ENCODE measurements around the gene AS3MT. TPM values are rescaled to one million over a fixed set of nuclear protein-coding genes. Genes with fewer than 3 reads are reported as not detected.

The AS3MT gene
- total and polyA plus RNA-seq, 10 of the 15 experiments (the other 5 are each of a cell fraction or from before 2014, with no cell fraction given), result 0.11 to 1.0 (median 0.39) TPM; not detected in 2

DNA sequence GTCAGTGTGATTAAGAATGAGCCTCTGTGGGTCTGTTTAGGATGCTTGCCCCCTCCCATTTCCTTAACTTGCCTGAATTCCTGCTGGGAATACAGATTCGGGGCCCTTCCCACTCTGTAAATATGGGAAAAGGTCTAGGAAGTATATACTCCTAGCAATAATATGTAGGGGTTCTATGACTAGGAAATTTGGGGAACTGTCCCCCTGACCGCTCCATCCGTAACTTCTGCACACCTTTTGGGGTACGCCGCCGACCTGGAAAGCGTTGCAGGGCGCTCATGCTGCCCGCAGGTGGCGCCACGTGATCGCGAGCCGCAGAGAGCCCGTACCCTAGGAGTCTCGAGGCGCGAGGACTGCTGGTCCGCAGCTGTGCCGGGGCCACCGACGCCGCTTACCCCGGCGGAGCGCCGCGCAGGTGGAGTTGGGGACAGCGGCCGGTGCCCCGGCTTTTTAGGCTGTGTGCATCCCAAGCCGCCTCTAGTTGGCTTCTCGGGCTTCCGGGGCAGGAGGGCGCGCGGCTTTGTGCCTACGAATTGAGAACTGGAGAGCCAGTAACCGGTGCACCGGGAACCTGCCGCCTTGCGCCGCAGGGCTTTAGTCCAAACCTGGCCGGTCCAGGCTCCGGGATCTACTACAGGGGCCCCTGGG lies 48.2 kb downstream of the AS3MT start (continued):
- TF ChIP-seq, protein P1, sequence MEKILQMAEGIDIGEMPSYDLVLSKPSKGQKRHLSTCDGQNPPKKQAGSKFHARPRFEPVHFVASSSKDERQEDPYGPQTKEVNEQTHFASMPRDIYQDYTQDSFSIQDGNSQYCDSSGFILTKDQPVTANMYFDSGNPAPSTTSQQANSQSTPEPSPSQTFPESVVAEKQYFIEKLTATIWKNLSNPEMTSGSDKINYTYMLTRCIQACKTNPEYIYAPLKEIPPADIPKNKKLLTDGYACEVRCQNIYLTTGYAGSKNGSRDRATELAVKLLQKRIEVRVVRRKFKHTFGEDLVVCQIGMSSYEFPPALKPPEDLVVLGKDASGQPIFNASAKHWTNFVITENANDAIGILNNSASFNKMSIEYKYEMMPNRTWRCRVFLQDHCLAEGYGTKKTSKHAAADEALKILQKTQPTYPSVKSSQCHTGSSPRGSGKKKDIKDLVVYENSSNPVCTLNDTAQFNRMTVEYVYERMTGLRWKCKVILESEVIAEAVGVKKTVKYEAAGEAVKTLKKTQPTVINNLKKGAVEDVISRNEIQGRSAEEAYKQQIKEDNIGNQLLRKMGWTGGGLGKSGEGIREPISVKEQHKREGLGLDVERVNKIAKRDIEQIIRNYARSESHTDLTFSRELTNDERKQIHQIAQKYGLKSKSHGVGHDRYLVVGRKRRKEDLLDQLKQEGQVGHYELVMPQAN (conservative IDR thresholded peaks at IDR 0.05), result peak; percentile 97
- TF ChIP-seq BACH1 (IDR thresholded peaks at IDR 0.05; ENCODE audit: borderline replicate concordance), result peak; percentile 34; the same call in 1 of the 2 replicates
- no peak; the same call in 1 of the 2 replicates for TF ChIP-seq TCF12 (IDR thresholded peaks at IDR 0.05; ENCODE audit: low read depth, low read length)
- TF ChIP-seq CREB1 (IDR thresholded peaks at IDR 0.05; ENCODE audit: low read depth), result no peak
- 0 out of 2 replicates have a peak, but pooled peaks have one; percentile 8 for TF ChIP-seq MYB (IDR thresholded peaks at IDR 0.05; ENCODE audit: borderline replicate concordance, low read depth, low read length)
- peak; percentile 97 for TF ChIP-seq RB1 (IDR thresholded peaks at IDR 0.05; ENCODE audit: borderline replicate concordance)
- TF ChIP-seq POLR2AphosphoS2 (IDR thresholded peaks at IDR 0.05; ENCODE audit: low read depth, low read length), result no peak
- peak; percentile 37; the same call in 1 of the 2 replicates for TF ChIP-seq ASH2L (IDR thresholded peaks at IDR 0.05; ENCODE audit: borderline replicate concordance, low read depth)
- TF ChIP-seq GATAD2B (conservative IDR thresholded peaks at IDR 0.05; ENCODE audit: low read depth), result peak; percentile 74
- 0 out of 2 replicates have a peak, but pooled peaks have one; percentile 10 for TF ChIP-seq IRF4 (IDR thresholded peaks at IDR 0.05; ENCODE audit: low read depth, low read length)
- TF ChIP-seq LARP7 (IDR thresholded peaks at IDR 0.05), result peak; percentile 86
- TF ChIP-seq ZNF622 (IDR thresholded peaks at IDR 0.05), result no peak
- TF ChIP-seq NBN (IDR thresholded peaks at IDR 0.05), result 0 out of 2 replicates have a peak, but pooled peaks have one; percentile 14
- TF ChIP-seq STAT3 (IDR thresholded peaks at IDR 0.05; ENCODE audit: low read depth, low read length), result no peak
- 0 out of 2 replicates have a peak, but pooled peaks have one; percentile 35 for TF ChIP-seq ZSCAN29 (IDR thresholded peaks at IDR 0.05)
- TF ChIP-seq NR2C1 (IDR thresholded peaks at IDR 0.05), result no peak
- TF ChIP-seq IKZF2 (IDR thresholded peaks at IDR 0.05), result peak in 1 of 2 experiments; percentile 17; a peak in 1 of 4 replicates
- 0 out of 4 replicates have a peak, but pooled peaks of 1 of the 2 experiments have one; percentile 3 for TF ChIP-seq SRF (IDR thresholded peaks at IDR 0.05; ENCODE audit: low read depth in 2 of 2, low read length in 2 of 2)
- TF ChIP-seq FOXM1 (IDR thresholded peaks at IDR 0.05; ENCODE audit: low read depth, low read length), result 0 out of 2 replicates have a peak, but pooled peaks have one; percentile 42
- TF ChIP-seq, protein P2, sequence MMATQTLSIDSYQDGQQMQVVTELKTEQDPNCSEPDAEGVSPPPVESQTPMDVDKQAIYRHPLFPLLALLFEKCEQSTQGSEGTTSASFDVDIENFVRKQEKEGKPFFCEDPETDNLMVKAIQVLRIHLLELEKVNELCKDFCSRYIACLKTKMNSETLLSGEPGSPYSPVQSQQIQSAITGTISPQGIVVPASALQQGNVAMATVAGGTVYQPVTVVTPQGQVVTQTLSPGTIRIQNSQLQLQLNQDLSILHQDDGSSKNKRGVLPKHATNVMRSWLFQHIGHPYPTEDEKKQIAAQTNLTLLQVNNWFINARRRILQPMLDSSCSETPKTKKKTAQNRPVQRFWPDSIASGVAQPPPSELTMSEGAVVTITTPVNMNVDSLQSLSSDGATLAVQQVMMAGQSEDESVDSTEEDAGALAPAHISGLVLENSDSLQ (IDR thresholded peaks at IDR 0.05), result no peak
- TF ChIP-seq CUX1 (IDR thresholded peaks at IDR 0.05; ENCODE audit: insufficient replicate concordance, low read depth, low read length), result no peak
- no peak for TF ChIP-seq PML (IDR thresholded peaks at IDR 0.05; ENCODE audit: low read length)
- no peak for TF ChIP-seq CEBPB (IDR thresholded peaks at IDR 0.05; ENCODE audit: borderline replicate concordance in 1 of 2, low read depth in 2 of 2, low read length in 2 of 2)
- TF ChIP-seq RELA (IDR thresholded peaks at IDR 0.05; ENCODE audit: borderline replicate concordance, partially characterized antibody), result peak; percentile 15
